HepG2 (cell line): ENCODE results near the gene MEPCE. TPM values are rescaled to one million over a fixed set of nuclear protein-coding genes. Genes with fewer than 3 reads are reported as not detected.
A peak's percentile ranks its signal among the peaks of the same experiment; 100 is the strongest.

Source experiments
- CEBPB ChIP-seq: IDR thresholded peaks from 2 replicates; pipeline ENCODE4 v1.6.1; 2011; ENCODE audit warnings: low read depth, low read length, improper control_type of control experiment, borderline replicate concordance
- ELF4 ChIP-seq: sonication (generic); formaldehyde crosslinking; IDR thresholded peaks from 2 replicates; pipeline ENCODE4 v1.5.0; 2020; ENCODE audit warnings: missing genetic modification reagents, mild to moderate bottlenecking, moderate library complexity, borderline replicate concordance
- GABPA ChIP-seq, 2 experiments: IDR thresholded peaks; 2 replicates each; pipeline ENCODE4 v1.6.1; 2011 to 2016; ENCODE audit warnings: low read depth in 2 of 2, low read length in 1 of 2, missing biosample characterization in 1 of 2, missing genetic modification characterization in 1 of 2
- HMG20A ChIP-seq: IDR thresholded peaks from 2 replicates; pipeline ENCODE4 v1.6.1; 2016; ENCODE audit warnings: borderline replicate concordance
- KDM1A ChIP-seq: IDR thresholded peaks from 2 replicates; pipeline ENCODE4 v1.6.1; 2016; ENCODE audit warnings: missing compliant biosample characterization
- NFKB2 ChIP-seq: sonication (generic); formaldehyde crosslinking; IDR thresholded peaks from 2 replicates; pipeline ENCODE4 v1.4.0; 2020; ENCODE audit warnings: missing genetic modification reagents, borderline replicate concordance
- PAXIP1 ChIP-seq: sonication (generic); formaldehyde crosslinking; conservative IDR thresholded peaks from 2 replicates; pipeline ENCODE4 v1.4.0; 2020; ENCODE audit warnings: mild to moderate bottlenecking, missing genetic modification reagents, moderate library complexity
- RAD51 ChIP-seq: fragments of 450-650 bp; IDR thresholded peaks from 2 replicates; pipeline ENCODE4 v1.6.1; 2016; ENCODE audit warnings: borderline replicate concordance
- RARA ChIP-seq: IDR thresholded peaks from 2 replicates; pipeline ENCODE4 v1.6.1; 2016; ENCODE audit warnings: missing genetic modification reagents, missing compliant biosample characterization
- SMAD9 ChIP-seq: sonication (generic); formaldehyde crosslinking; IDR thresholded peaks from 2 replicates; pipeline ENCODE4 v1.5.1; 2020; ENCODE audit warnings: mild to moderate bottlenecking, missing genetic modification reagents
- SNRNP70 ChIP-seq: fragments of 200-400 bp; formaldehyde crosslinking; IDR thresholded peaks from 2 replicates; pipeline ENCODE4 v1.6.1; 2017; ENCODE audit warnings: mild to moderate bottlenecking, low read depth, low read length, moderate library complexity
- SUZ12 ChIP-seq: fragments of 150-350 bp; IDR thresholded peaks from 2 replicates; pipeline ENCODE4 v1.6.1; 2014; ENCODE audit warnings: low read depth, low read length
- TCF7 ChIP-seq: sonication (generic); IDR thresholded peaks from 2 replicates; pipeline ENCODE4 v1.6.1; 2016; ENCODE audit warnings: antibody characterized with exemption, low read depth
- TEAD2 ChIP-seq: sonication (generic); formaldehyde crosslinking; IDR thresholded peaks from 2 replicates; pipeline ENCODE4 v1.9.0; 2021; ENCODE audit warnings: missing genetic modification reagents
- ZKSCAN5 ChIP-seq: sonication (generic); formaldehyde crosslinking; IDR thresholded peaks from 2 replicates; pipeline ENCODE4 v1.5.1; 2020; ENCODE audit warnings: mild to moderate bottlenecking, missing genetic modification reagents
- ZNF33B ChIP-seq: sonication (generic); formaldehyde crosslinking; IDR thresholded peaks from 2 replicates; pipeline ENCODE4 v1.5.1; 2020; ENCODE audit warnings: mild to moderate bottlenecking, missing genetic modification reagents
- ZNF720 ChIP-seq: sonication (generic); formaldehyde crosslinking; IDR thresholded peaks from 2 replicates; pipeline ENCODE4 v1.4.0; 2020; ENCODE audit warnings: missing genetic modification reagents
- ZNF737 ChIP-seq: sonication (generic); formaldehyde crosslinking; IDR thresholded peaks from 2 replicates; pipeline ENCODE4 v1.5.0; 2020; ENCODE audit warnings: missing genetic modification reagents, mild to moderate bottlenecking, borderline replicate concordance
- polyA plus RNA-seq, 8 experiments: library from polyadenylated mRNA; depleted of rRNA in 3 of 8; stranded (reverse) in 7 of 8; unstranded in 1 of 8; fragments of >200 nt; fragmentation: Illumina TruSeq in 4 of 8; extraction: Trizol in 4 of 8; gene quantifications; 2 replicates each; pipeline versions ENCODE4 v1.2.1 to v1.2.3, GENCODE V29; 2011 to 2016; ENCODE audit warnings: low read depth in 4 of 8, missing spikeins in 1 of 8, mixed read lengths in 1 of 8; ENCODE audit not compliant: insufficient read depth in 1 of 8
- total RNA-seq, 5 experiments: library from RNA; depleted of rRNA; stranded (reverse); fragments of >200 nt; fragmentation: Illumina TruSeq; extraction: Trizol; gene quantifications; 2 replicates each; pipeline ENCODE4 v1.2.3, GENCODE V29; 2016; ENCODE audit warnings: low read depth in 1 of 5
- TF ChIP-seq, protein P1 (sequence below): sonication (generic); formaldehyde crosslinking; IDR thresholded peaks from 2 replicates; pipeline ENCODE4 v1.4.0; 2020; ENCODE audit warnings: mild to moderate bottlenecking, missing genetic modification reagents
- TF ChIP-seq, protein P2 (sequence below): sonication (generic); formaldehyde crosslinking; IDR thresholded peaks from 2 replicates; pipeline ENCODE4 v1.5.1; 2020; ENCODE audit warnings: missing genetic modification reagents, mild to moderate bottlenecking, borderline replicate concordance
- TF ChIP-seq, protein P3 (sequence below): sonication (generic); formaldehyde crosslinking; conservative IDR thresholded peaks from 2 replicates; pipeline ENCODE4 v1.8.0; 2022; ENCODE audit warnings: mild to moderate bottlenecking, moderate library complexity, missing genetic modification reagents

Gene MEPCE
- total and polyA plus RNA-seq, 2 of the 13 experiments (the other 11 are each of a cell fraction or from before 2014, with no cell fraction given): 12.3 to 26.0 TPM

DNA sequence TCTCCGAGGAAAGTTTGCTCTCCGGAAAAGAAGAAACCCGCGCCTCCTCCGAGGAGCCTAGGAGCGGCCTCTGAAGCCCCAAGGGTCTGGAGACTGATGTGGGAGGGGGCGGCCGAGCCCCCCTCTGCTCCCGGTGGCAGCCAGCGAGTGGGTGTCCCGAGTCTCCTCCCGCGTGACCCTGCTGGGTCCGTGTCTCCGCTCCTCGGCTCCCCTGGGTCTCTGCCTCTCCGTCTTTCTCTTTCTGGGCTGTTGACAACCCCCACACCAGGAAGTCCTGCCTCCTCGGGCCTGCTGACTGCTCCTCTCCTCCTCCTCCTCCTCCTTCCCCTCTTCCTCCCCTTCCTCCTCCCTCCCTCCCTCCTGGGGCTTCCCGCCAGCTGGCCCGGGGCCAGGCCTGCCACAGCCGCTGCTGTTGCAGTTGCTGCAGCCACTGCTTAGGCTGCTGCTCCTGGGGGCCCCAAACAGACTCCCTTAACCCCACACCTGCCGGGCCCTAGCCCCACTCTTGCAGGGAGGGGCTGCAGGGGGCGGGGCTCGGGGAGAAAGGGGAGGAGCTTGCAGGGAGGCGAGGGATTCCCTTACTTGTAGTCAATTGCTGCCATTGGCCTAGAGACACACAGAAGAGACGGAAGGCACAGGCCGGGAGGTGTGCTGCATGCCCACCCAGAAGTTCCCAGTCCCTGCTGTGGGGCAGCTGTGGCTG, 49.5 kb downstream of the MEPCE start, which contains the start of gene TSC22D4 (continued):
- TF ChIP-seq ELF4: peak; percentile 85
- no peak for TF ChIP-seq NFKB2 (CRISPR knock-in tag)
- no peak for TF ChIP-seq ZKSCAN5
- TF ChIP-seq RAD51: no peak
- TF ChIP-seq CEBPB: no peak
- no peak for TF ChIP-seq ZNF720 (CRISPR knock-in tag)
- no peak for TF ChIP-seq TEAD2 (CRISPR knock-in tag)
- TF ChIP-seq PAXIP1 (CRISPR knock-in tag): peak; percentile 68
- TF ChIP-seq SMAD9 (CRISPR knock-in tag): no peak
- TF ChIP-seq TCF7: no peak
- no peak for TF ChIP-seq SNRNP70
- no peak for TF ChIP-seq KDM1A (CRISPR knock-in tag)
- TF ChIP-seq, protein P1, sequence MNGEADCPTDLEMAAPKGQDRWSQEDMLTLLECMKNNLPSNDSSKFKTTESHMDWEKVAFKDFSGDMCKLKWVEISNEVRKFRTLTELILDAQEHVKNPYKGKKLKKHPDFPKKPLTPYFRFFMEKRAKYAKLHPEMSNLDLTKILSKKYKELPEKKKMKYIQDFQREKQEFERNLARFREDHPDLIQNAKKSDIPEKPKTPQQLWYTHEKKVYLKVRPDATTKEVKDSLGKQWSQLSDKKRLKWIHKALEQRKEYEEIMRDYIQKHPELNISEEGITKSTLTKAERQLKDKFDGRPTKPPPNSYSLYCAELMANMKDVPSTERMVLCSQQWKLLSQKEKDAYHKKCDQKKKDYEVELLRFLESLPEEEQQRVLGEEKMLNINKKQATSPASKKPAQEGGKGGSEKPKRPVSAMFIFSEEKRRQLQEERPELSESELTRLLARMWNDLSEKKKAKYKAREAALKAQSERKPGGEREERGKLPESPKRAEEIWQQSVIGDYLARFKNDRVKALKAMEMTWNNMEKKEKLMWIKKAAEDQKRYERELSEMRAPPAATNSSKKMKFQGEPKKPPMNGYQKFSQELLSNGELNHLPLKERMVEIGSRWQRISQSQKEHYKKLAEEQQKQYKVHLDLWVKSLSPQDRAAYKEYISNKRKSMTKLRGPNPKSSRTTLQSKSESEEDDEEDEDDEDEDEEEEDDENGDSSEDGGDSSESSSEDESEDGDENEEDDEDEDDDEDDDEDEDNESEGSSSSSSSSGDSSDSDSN (CRISPR knock-in tag): peak; percentile 31; the same call in 1 of the 2 replicates
- TF ChIP-seq, protein P2, sequence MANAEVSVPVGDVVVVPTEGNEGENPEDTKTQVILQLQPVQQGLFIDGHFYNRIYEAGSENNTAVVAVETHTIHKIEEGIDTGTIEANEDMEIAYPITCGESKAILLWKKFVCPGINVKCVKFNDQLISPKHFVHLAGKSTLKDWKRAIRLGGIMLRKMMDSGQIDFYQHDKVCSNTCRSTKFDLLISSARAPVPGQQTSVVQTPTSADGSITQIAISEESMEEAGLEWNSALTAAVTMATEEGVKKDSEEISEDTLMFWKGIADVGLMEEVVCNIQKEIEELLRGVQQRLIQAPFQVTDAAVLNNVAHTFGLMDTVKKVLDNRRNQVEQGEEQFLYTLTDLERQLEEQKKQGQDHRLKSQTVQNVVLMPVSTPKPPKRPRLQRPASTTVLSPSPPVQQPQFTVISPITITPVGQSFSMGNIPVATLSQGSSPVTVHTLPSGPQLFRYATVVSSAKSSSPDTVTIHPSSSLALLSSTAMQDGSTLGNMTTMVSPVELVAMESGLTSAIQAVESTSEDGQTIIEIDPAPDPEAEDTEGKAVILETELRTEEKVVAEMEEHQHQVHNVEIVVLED (CRISPR knock-in tag): no peak; the same call in 1 of the 2 replicates
- TF ChIP-seq RARA (CRISPR knock-in tag): 0 out of 2 replicates have a peak, but pooled peaks have one; percentile 11
- 0 out of 2 replicates have a peak, but pooled peaks have one; percentile 35 for TF ChIP-seq ZNF33B (CRISPR knock-in tag)
- TF ChIP-seq SUZ12: no peak
- TF ChIP-seq GABPA (IDR thresholded peaks at IDR 0.05; ENCODE audit: low read depth, low read length): peak; percentile 41; the same call in 1 of the 2 replicates
- TF ChIP-seq GABPA (CRISPR knock-in tag; IDR thresholded peaks at IDR 0.05; ENCODE audit: low read depth): peak; percentile 66
- no peak for TF ChIP-seq HMG20A (CRISPR knock-in tag)
- no peak for TF ChIP-seq ZNF737 (CRISPR knock-in tag)
- TF ChIP-seq, protein P3, sequence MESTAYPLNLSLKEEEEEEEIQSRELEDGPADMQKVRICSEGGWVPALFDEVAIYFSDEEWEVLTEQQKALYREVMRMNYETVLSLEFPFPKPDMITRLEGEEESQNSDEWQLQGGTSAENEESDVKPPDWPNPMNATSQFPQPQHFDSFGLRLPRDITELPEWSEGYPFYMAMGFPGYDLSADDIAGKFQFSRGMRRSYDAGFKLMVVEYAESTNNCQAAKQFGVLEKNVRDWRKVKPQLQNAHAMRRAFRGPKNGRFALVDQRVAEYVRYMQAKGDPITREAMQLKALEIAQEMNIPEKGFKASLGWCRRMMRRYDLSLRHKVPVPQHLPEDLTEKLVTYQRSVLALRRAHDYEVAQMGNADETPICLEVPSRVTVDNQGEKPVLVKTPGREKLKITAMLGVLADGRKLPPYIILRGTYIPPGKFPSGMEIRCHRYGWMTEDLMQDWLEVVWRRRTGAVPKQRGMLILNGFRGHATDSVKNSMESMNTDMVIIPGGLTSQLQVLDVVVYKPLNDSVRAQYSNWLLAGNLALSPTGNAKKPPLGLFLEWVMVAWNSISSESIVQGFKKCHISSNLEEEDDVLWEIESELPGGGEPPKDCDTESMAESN (CRISPR knock-in tag): 0 out of 2 replicates have a peak, but pooled peaks have one; percentile 50
